NT2/D1 (cell line): ENCODE results near the gene MICAL2.

Experiments used
- SUZ12 ChIP-seq: IDR thresholded peaks from 2 replicates; pipeline ENCODE4 v1.6.1; 2011; ENCODE audit not compliant: insufficient read length, insufficient read depth; ENCODE audit errors: extremely low read depth
- YY1 ChIP-seq: IDR thresholded peaks from 2 replicates; pipeline ENCODE4 v1.6.1; 2011; ENCODE audit not compliant: insufficient read length, insufficient read depth
- ZNF274 ChIP-seq: IDR thresholded peaks from 2 replicates; pipeline ENCODE4 v1.6.1; 2011; ENCODE audit warnings: mild to moderate bottlenecking, low read depth, low read length

DNA sequence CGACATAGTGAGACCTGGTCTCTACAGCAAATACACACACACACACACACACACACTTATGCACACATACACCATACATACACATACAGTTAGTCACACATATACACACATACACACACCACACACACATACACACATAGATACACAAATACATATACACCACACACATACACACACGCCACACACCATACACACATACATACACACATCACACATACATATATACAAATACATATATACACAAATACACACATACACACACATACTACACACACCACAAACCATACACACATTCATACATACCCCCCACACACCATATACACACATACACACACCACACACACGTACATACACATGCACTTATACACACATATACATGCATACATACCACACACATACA, 57.7 kb downstream of the MICAL2 start:
- no peak for TF ChIP-seq YY1
- no peak for TF ChIP-seq SUZ12
- TF ChIP-seq ZNF274 = no peak
